ENCODE results near the gene PSMC1. TPM values are rescaled to one million over a fixed set of nuclear protein-coding genes. Genes with fewer than 3 reads are reported as not detected.

Gene PSMC1
- polyA plus RNA-seq, 1 donor from 2014 or later = 287 TPM

DNA sequence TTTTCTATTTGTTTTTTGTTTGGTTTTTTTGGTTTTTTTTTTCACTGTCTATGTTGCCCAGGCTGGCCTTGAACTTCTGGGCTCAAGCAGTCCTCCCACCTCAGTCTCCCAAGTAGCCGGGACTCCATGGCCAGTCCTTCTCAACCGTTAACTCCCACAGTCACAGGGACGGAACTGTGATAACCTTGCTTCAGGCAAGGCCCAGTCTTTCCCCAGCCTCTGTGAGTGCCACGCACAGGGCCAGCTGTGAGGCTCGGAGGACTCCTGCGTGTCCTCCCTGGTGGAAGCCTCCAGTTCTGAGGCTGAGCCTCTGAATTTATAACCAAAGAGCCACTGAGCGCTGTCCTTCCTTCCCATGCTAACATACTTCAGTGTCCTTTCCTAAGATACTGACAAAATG is 23.7 kb downstream of the PSMC1 start:
- TF ChIP-seq TAF1 (IDR thresholded peaks at IDR 0.05; ENCODE audit: low read depth) (no peak), MXI1 (conservative IDR thresholded peaks at IDR 0.05; ENCODE audit: poor library complexity, severe bottlenecking) (no peak), POLR2AphosphoS5 (IDR thresholded peaks at IDR 0.05) (no peak), RAD21 (conservative IDR thresholded peaks at IDR 0.05) (no peak), EZH2 (IDR thresholded peaks at IDR 0.05; ENCODE audit: borderline replicate concordance, insufficient read depth, low read length, poor library complexity, severe bottlenecking) (no peak), EP300 (conservative IDR thresholded peaks at IDR 0.05; ENCODE audit: poor library complexity, severe bottlenecking) (no peak)
- H3K27me3 ChIP-seq (ENCODE audit: insufficient read depth, low read depth, low read length) = no peaks in the 10 kb centered on the region
- H3F3A ChIP-seq (ENCODE audit: insufficient read depth, low read length, poor library complexity, severe bottlenecking) = no peaks in the 10 kb centered on the region
- no peaks in the 10 kb centered on the region for H3K36me3 ChIP-seq (ENCODE audit: insufficient read depth, low read length)
- no peaks in the 10 kb centered on the region for H4K20me1 ChIP-seq (ENCODE audit: insufficient read depth)
- H2AFZ ChIP-seq (ENCODE audit: low read depth, low read length) = no peak overlapping the region
- H3K9me2 ChIP-seq (ENCODE audit: insufficient read depth, low read length) = no peaks in the 10 kb centered on the region
- H3K9me3 ChIP-seq (ENCODE audit: low read length) = no peaks in the 10 kb centered on the region
- H3K4me2 ChIP-seq (ENCODE audit: low read length) = no peak overlapping the region
- H3K4me3 ChIP-seq (ENCODE audit: low read length) = no peak overlapping the region
- no peaks in the 10 kb centered on the region for H3K79me2 ChIP-seq (replicated peaks; ENCODE audit: insufficient read depth, low read length)
- no peak overlapping the region for H3K27ac ChIP-seq (ENCODE audit: low read length)
- H3K9ac ChIP-seq (ENCODE audit: low read length) = no peak overlapping the region

DNA sequence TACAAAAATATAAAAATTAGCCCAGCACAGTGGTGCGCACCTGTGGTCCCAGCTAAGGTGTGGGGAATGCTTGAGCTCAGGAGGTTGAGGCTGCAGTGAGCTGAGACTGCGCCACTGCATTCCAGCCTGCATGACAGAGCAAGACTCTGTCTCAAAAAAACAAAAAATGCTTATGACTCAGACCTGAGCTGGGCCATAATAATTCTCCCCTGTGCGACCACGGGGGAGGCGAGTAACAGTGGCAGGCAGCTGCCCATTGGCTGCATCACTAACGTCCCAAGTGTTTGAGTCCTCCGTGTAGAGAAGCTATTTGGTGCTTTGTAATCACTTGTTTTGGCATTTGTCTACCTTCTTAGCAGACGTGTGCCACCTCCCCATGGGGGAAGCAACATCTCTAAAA is 24.9 kb downstream of the PSMC1 start:
- Histone ChIP-seq H3K79me2 (replicated peaks; ENCODE audit: insufficient read depth, low read length) (no peaks in the 10 kb centered on the region), H3K4me2 (ENCODE audit: low read length) (no peak overlapping the region), H3K9ac (ENCODE audit: low read length) (no peak overlapping the region), H3K4me3 (ENCODE audit: low read length) (no peak overlapping the region), H3K9me3 (ENCODE audit: low read length) (no peaks in the 10 kb centered on the region), H3F3A (ENCODE audit: insufficient read depth, low read length, poor library complexity, severe bottlenecking) (no peaks in the 10 kb centered on the region), H2AFZ (ENCODE audit: low read depth, low read length) (no peak overlapping the region), H3K27me3 (ENCODE audit: insufficient read depth, low read depth, low read length) (no peaks in the 10 kb centered on the region), H4K20me1 (ENCODE audit: insufficient read depth) (no peaks in the 10 kb centered on the region), H3K27ac (ENCODE audit: low read length) (no peak overlapping the region), H3K9me2 (ENCODE audit: insufficient read depth, low read length) (no peaks in the 10 kb centered on the region), H3K36me3 (ENCODE audit: insufficient read depth, low read length) (no peaks in the 10 kb centered on the region)
- TF ChIP-seq CTCF (IDR thresholded peaks at IDR 0.05; ENCODE audit: poor library complexity, severe bottlenecking) (no peak), TAF1 (IDR thresholded peaks at IDR 0.05; ENCODE audit: low read depth) (no peak), REST (IDR thresholded peaks at IDR 0.05; ENCODE audit: borderline replicate concordance) (no peak), EZH2 (IDR thresholded peaks at IDR 0.05; ENCODE audit: borderline replicate concordance, insufficient read depth, low read length, poor library complexity, severe bottlenecking) (no peak), SMC3 (conservative IDR thresholded peaks at IDR 0.05; ENCODE audit: poor library complexity) (no peak), RAD21 (conservative IDR thresholded peaks at IDR 0.05) (no peak), POLR2AphosphoS5 (IDR thresholded peaks at IDR 0.05) (no peak), EP300 (conservative IDR thresholded peaks at IDR 0.05; ENCODE audit: poor library complexity, severe bottlenecking) (no peak), MXI1 (conservative IDR thresholded peaks at IDR 0.05; ENCODE audit: poor library complexity, severe bottlenecking) (no peak)
